AG09319 (cell line): ENCODE measurements around the gene DCUN1D4.
A peak's percentile ranks its signal among the peaks of the same experiment; 100 is the strongest.

Source experiments
- DNase-seq: peaks from one replicate; pipeline ENCODE4 v3.0.0-alpha.2; 2010; ENCODE audit warnings: low read depth; ENCODE audit errors: extremely low read depth
- CTCF ChIP-seq: IDR thresholded peaks from 2 replicates; pipeline ENCODE4 v1.5.1; 2011; ENCODE audit warnings: low read depth, mild to moderate bottlenecking, inconsistent platforms, low read length, moderate library complexity

Gene DCUN1D4

DNA sequence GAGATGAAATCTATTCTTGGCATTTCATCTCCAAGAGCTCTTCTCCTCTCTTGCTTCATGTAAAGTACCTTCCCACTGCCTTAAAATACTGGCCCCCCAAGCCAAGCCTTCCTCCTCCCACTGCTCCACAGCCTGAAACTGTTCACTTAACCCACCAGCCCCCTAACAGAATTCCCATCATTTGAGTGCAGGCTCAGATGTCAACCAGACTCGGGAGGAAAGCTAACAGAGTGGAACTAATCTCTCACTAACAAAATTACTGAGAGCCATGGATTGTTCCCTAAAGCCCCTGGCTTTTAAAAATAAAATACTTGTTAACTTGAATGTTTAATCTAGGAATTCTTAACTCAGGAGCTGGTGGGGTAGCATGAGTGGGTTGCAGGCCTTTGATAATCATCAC, 7.1 kb upstream of the DCUN1D4 start:
- TF ChIP-seq CTCF: no peak
- DNase-seq: no peak

DNA sequence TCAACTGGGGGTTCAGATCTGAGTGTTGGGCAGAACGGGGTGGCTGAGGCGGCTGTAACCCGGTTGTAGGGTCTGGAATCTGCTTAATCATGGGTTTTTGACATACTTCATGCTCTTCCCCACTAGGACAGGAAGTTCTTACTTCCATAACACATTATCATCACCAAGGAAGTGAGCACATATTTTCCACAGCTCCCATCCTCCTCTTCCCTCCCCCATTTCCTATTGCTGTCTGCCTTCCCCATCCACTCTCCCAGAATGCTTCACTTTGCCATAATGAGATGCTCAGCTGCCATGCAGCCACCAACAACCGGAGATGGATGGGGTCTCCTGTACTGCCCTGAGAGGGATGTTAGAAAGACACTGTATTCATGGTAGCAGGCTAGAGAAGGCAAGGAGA, 6.4 kb upstream of the DCUN1D4 start:
- DNase-seq: no peak
- no peak for TF ChIP-seq CTCF

- no peak for DNase-seq
- TF ChIP-seq CTCF: no peak
These were observed 2.2 kb upstream of the DCUN1D4 start for GRCh38 chr4:51840781-51841180.

DNA sequence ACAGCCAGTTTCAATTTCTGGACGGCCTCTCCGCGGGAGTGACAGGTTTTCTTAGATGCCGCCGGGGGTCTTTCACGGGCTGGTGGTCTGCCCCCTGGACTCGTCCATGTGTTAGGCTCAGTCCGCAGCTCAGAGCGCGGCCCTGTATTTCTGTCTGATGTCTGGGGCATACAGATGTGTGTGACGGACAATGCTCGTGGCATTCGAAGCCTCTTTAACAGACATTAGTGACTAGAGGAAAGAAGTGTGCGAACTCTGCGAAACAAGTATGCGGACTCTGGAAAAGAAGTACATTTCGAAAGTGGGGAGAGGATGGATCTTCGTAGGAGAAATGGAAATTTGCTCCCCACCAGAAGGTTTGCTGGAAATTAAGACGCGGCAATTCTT, 793 bp upstream of the DCUN1D4 start:
- no peak for DNase-seq
- no peak for TF ChIP-seq CTCF

- no peak for TF ChIP-seq CTCF
- peak; percentile 45 for DNase-seq
These were observed 578 bp downstream of the DCUN1D4 start for GRCh38 chr4:51843309-51844152.

- no peak for TF ChIP-seq CTCF
- DNase-seq: peak; percentile 63
These were observed 1.5 kb downstream of the DCUN1D4 start for GRCh38 chr4:51844153-51845054.

- no peak for TF ChIP-seq CTCF
- no peak for DNase-seq
These were observed 2.1 kb downstream of the DCUN1D4 start for GRCh38 chr4:51845055-51845426.
